Hematopoietic multipotent progenitor cell (in vitro differentiated cells): ENCODE measurements around the gene KCNQ4. TPM values are rescaled to one million over a fixed set of nuclear protein-coding genes. Genes with fewer than 3 reads are reported as not detected.

Experiments used
- DNase-seq, 3 donors: peaks; one replicate each; pipeline ENCODE4 v3.0.0-alpha.2; 2011 to 2015; ENCODE audit warnings: low read depth in 2 of 3, low spot score in 2 of 3
- total RNA-seq: library from RNA; depleted of rRNA; stranded (reverse); fragments of >200 nt; gene quantifications from one replicate; pipeline ENCODE4 v1.2.3, GENCODE V29; 2012

The KCNQ4 gene
- total RNA-seq, 1 donor: 0.54 TPM

GRCh38 chr1:40754201-40754600 lies 29.4 kb upstream of the KCNQ4 start:
- no peak for DNase-seq

- DNase-seq: no peak
These were observed 28.5 kb upstream of the KCNQ4 start for GRCh38 chr1:40755067-40755466.

- no peak for DNase-seq
These were observed 27.1 kb upstream of the KCNQ4 start for GRCh38 chr1:40756523-40756922.

DNA sequence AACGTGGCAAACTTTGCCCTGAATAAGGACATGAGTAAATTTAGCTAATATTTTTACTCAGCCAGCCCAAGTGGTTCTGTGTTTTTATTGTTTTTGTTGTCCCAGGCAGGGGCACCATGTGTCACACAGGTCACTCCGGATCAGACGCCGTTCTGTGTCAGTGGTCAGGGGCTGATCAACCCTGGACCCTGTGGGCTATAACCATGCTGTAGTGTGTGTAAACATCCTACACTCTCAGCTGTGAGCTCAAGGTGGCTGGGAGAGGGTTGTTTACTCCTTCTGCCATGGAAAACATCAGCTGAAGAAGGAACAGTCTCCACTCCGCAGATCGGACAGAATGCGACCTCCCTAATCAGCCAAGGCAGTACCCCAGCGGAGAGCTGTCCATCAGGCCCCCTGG lies 26.5 kb upstream of the KCNQ4 start:
- no peak for DNase-seq

DNA sequence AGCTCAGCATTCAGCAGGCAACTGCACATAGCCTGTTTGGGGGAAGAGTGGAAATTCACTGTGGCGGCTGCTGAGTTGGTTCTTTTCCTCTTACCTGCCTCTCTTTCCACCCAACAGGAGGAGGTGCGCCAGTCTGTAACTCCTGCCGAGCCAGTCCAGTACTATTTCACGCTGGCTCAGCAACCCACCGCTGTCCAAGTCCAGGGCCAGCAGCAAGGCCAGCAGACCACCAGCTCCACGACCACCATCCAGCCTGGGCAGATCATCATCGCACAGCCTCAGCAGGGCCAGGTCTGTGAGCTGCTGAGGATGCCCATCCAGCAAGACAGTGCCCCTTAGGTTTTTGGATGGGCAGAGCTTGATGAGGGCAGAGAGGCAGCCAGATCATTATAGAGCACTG lies 25.6 kb upstream of the KCNQ4 start:
- no peak for DNase-seq

DNA sequence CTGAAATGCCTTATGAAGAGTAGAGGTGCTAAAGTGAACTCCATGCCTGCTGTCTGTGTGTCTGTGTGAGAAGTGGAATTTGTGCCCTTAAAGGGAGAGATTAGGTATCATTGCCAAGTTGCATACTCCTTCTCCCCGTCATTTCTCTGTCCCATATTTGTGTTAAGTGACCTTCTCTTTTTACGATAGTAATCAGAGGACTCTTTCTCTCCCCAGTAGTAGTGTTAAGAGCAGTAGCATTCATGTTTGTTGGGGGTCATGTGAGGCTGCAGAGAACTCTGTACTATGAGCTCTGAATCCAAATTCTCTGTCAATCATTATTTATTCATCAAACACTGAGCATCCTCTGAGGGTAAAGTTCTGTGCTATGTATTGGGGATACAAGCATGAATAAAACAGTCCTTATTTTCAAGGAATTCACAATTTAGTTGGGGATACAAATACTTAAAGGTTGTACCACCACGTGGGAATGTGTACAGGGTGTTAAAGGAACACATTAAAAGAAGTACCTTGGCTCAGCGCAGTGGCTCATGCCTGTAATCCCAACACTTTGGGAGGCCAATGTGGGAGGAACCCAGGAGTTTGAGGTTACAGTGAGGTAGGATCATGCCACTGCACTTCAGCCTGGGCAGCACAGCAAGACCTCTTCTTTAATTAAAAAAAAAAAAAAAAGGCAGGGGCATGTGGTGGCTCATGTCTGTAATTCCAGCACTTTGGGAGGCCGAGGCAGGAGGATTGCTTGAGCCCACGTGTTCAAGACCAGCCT lies 24.8 kb upstream of the KCNQ4 start:
- DNase-seq: no peak

DNA sequence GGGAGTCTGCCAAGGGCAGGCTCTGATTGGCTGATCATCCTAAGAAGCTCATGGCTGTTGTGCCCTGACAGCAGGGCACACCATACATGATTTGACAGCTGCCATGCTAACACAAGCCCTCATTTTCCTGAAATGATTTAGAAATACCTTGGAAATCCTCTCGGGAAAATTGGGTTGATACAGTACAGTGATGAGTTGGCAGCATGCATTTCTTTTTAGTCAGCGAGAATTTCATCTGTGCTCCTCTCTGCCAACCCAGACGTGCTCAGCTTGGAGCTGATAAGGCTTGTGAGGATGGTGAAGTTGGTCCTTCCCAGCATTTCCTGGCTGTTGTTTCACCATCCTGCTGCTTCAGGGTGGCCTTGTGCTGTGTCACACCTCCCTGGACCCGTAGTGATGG lies 22.6 kb upstream of the KCNQ4 start:
- DNase-seq: no peak

DNA sequence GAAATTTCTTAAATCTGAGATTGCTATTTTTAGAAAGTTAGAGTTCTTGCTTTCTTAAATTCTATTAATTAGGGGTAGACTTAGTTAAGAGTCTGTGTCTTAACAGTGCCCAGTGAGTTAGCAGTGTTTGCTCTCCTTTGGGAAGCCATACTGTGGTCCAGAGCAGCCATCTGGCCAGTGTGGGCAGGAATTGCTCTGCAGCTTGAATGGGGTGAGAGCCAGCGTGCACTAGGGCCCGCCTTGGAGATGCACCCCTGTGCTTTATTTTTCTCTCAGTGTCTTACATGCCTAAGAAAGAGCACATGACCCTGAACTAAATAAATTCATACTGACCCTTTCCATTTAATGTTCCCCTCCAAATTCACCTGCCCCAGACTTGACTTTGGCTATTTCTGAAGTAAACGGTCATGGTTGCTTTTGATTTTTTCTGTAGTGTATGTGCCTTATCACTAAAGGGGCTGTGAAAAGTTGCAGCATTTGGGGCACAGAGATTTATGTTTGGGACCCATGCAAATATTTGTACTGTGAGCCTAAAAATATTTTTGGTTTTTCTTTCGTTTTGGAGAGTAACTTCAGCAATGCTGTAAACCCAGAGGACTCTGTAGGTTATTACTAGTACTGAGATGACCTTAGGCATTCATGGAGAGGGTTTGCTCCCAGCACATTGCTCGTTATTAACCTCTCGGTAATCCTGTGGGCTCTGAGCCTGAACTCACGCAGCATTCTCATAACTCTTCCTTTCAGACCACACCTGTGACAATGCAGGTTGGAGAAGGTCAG lies 21.3 kb upstream of the KCNQ4 start:
- DNase-seq: no peak

- DNase-seq: no peak
These were observed 19.6 kb upstream of the KCNQ4 start for GRCh38 chr1:40763742-40764532.

- no peak for DNase-seq
These were observed 18.6 kb upstream of the KCNQ4 start for GRCh38 chr1:40764981-40765380.

DNA sequence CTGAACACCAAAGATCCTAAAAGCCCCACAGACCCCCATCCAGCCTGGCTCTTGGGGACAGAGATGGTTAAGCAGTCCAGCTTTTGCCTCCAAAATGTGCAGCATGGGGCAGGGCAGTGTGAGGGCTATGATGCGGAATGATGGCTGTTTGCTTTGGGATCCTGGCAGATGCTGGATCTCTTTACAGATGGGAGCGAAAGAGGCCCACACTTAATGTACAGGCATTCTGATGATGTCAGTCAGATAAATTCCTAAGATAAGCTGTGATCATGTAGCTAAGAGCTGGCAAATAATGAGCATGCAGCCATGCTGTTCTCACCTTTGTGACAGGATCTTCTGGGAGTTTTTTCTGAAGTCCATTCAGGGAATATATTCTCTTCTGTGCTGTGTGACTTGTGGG lies 17.6 kb upstream of the KCNQ4 start:
- no peak for DNase-seq

DNA sequence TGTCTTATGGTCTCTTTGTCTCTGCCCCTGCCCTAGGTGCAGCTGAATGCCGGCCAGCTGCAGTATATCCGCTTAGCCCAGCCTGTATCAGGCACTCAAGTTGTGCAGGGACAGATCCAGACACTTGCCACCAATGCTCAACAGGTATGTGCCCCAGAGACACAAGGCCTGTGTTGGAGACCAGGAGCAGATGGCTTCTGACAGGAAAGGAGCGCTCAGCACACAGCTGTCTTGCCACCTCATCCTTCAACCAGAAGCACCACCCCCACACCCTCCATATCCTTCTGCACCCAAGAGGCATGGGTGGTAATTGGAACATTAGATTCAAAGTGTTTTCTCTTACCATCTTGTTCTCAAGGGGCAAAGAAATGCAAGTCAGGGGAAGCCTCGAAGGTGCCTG lies 17.0 kb upstream of the KCNQ4 start:
- no peak for DNase-seq

- no peak for DNase-seq
These were observed 15.2 kb upstream of the KCNQ4 start for GRCh38 chr1:40768146-40768990.

- peak in 1 of 3 donors; percentile 45 for DNase-seq
These were observed 13.8 kb upstream of the KCNQ4 start for GRCh38 chr1:40769815-40770214.

GRCh38 chr1:40770296-40771070 lies 13.1 kb upstream of the KCNQ4 start:
- no peak for DNase-seq

GRCh38 chr1:40772146-40772955 lies 11.2 kb upstream of the KCNQ4 start:
- no peak for DNase-seq

- DNase-seq: no peak
These were observed 9.8 kb upstream of the KCNQ4 start for GRCh38 chr1:40773748-40774265.

DNA sequence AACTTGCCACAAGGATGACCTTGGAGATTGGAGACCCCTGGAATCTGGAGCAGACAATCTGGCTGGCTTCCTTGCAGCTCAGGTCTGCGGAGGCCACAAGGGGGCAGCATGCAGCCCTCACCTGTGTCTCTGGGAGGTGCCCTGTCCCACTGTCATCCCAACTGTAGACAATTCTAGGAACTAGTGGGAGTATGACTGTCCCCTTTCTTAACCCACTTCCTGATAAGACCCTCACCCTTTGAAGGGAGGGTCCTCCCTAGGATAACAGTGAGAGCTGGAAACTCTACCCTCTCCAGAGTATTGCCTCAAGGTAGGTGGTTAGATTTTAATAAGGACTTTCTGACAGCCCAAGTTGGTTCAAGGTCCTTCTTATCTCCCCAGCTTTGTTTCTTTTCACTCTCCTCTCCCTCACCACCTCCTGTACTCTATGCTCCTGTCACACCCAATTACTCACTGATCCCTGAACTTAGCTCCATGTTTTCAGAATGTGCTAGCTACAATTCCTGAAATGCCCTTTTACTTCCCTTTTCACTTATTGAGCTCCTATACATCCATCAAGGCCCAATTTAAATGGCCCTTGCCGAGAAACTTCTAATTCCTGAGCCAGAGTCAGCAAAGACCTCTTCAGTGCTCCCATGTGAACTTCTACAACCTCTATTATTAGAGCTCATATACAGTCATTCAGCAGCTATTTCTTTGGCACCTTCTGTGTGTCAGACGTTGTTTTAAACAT lies 9.2 kb upstream of the KCNQ4 start:
- peak; percentile 50 to 57 (median 52) for DNase-seq
